ENCODE results near the gene TRMT11. TPM values are rescaled to one million over a fixed set of nuclear protein-coding genes. Genes with fewer than 3 reads are reported as not detected.

Gene TRMT11
- total and polyA plus RNA-seq, 2 of the 13 experiments (the other 11 are each of a cell fraction or from before 2014, with no cell fraction given), result 42.2 to 81.9 TPM

GRCh38 chr6:125952764-125953501, 33.4 kb upstream of the TRMT11 start (continued):
- no peak for TF ChIP-seq THRA (CRISPR knock-in tag; IDR thresholded peaks at IDR 0.05; ENCODE audit: borderline replicate concordance)
- no peak for TF ChIP-seq SNAI1 (CRISPR knock-in tag; IDR thresholded peaks at IDR 0.05; ENCODE audit: borderline replicate concordance)
- 0 out of 2 replicates have a peak, but pooled peaks have one; percentile 11 for TF ChIP-seq HDAC1 (CRISPR knock-in tag; IDR thresholded peaks at IDR 0.05)
- no peak for TF ChIP-seq ZNF318 (CRISPR knock-in tag; IDR thresholded peaks at IDR 0.05)
- no peak for TF ChIP-seq TMF1 (CRISPR knock-in tag; IDR thresholded peaks at IDR 0.05; ENCODE audit: low read depth)
- TF ChIP-seq PRMT3 (CRISPR knock-in tag; IDR thresholded peaks at IDR 0.05; ENCODE audit: borderline replicate concordance, low read depth), result no peak
- TF ChIP-seq CCDC6 (CRISPR knock-in tag; IDR thresholded peaks at IDR 0.05), result no peak
- no peak for TF ChIP-seq AFF4 (CRISPR knock-in tag; IDR thresholded peaks at IDR 0.05)
- peak; percentile 81 for TF ChIP-seq ZNF740 (CRISPR knock-in tag; IDR thresholded peaks at IDR 0.05)
- TF ChIP-seq ZNF556 (CRISPR knock-in tag; IDR thresholded peaks at IDR 0.05; ENCODE audit: borderline replicate concordance), result 0 out of 2 replicates have a peak, but pooled peaks have one; percentile 45
- TF ChIP-seq ZSCAN31 (CRISPR knock-in tag; IDR thresholded peaks at IDR 0.05; ENCODE audit: low read depth), result 0 out of 2 replicates have a peak, but pooled peaks have one; percentile 39
- no peak for TF ChIP-seq GLMP (CRISPR knock-in tag; IDR thresholded peaks at IDR 0.05; ENCODE audit: borderline replicate concordance)
- TF ChIP-seq GATAD1 (CRISPR knock-in tag; IDR thresholded peaks at IDR 0.05), result no peak

All from HepG2 (cell line).